Fibroblast of skin of right quadriceps (primary cell): ENCODE data around the gene SPACA1.
"Not testable (repeated sequence)": the region's sequence is repeated elsewhere in the genome, so short reads cannot be mapped to it uniquely, and the experiment has no call there.

Experiments
- DNase-seq: peaks from one replicate; pipeline ENCODE4 v3.0.0-alpha.2; 2013

Gene SPACA1

GRCh38 chr6:88047510-88048150, at the start of gene SPACA1:
SPACA1 (plus strand) TSS chr6:88047841; CDS start chr6:88047906, 65 bp downstream.
- DNase-seq, result no peak

GRCh38 chr6:88000713-88001112, 46.9 kb upstream of the SPACA1 start:
- no peak for DNase-seq

GRCh38 chr6:88001279-88001678, 46.4 kb upstream of the SPACA1 start:
- DNase-seq, result not testable (repeated sequence)

GRCh38 chr6:88004707-88005106, 42.9 kb upstream of the SPACA1 start:
- DNase-seq, result no peak

GRCh38 chr6:88006557-88006956, 41.1 kb upstream of the SPACA1 start:
- DNase-seq, result no peak

- no peak for DNase-seq
These were observed 39.2 kb upstream of the SPACA1 start for GRCh38 chr6:88008411-88008810.

- DNase-seq, result no peak
These were observed 38.8 kb upstream of the SPACA1 start for GRCh38 chr6:88008831-88009231.

GRCh38 chr6:88013015-88013414, 34.6 kb upstream of the SPACA1 start:
- DNase-seq, result no peak

- DNase-seq, result no peak
These were observed 34.1 kb upstream of the SPACA1 start for GRCh38 chr6:88013554-88013953.

GRCh38 chr6:88020439-88020838, 27.2 kb upstream of the SPACA1 start:
- DNase-seq, result no peak

GRCh38 chr6:88024696-88025095, 22.9 kb upstream of the SPACA1 start:
- DNase-seq, result no peak

GRCh38 chr6:88031550-88031949, 16.1 kb upstream of the SPACA1 start:
- no peak for DNase-seq

GRCh38 chr6:88044530-88044929, 3.1 kb upstream of the SPACA1 start:
- DNase-seq, result no peak

- DNase-seq, result no peak
These were observed 2.0 kb upstream of the SPACA1 start for GRCh38 chr6:88045521-88046136.

GRCh38 chr6:88048578-88048977, 937 bp downstream of the SPACA1 start:
- no peak for DNase-seq

- DNase-seq, result no peak
These were observed 2.6 kb downstream of the SPACA1 start for GRCh38 chr6:88050140-88050818.

GRCh38 chr6:88059191-88059590, 11.6 kb downstream of the SPACA1 start:
- DNase-seq, result no peak

GRCh38 chr6:88062376-88062775, 14.7 kb downstream of the SPACA1 start:
- no peak for DNase-seq

- no peak for DNase-seq
These were observed 24.8 kb downstream of the SPACA1 start for GRCh38 chr6:88072462-88072861.

- no peak for DNase-seq
These were observed 27.1 kb downstream of the SPACA1 start for GRCh38 chr6:88074791-88075190.

- DNase-seq, result no peak
These were observed 29.7 kb downstream of the SPACA1 start for GRCh38 chr6:88077305-88077704.

GRCh38 chr6:88086792-88087191, 39.2 kb downstream of the SPACA1 start:
- no peak for DNase-seq

GRCh38 chr6:88089708-88090107, 42.1 kb downstream of the SPACA1 start:
- DNase-seq, result no peak

GRCh38 chr6:88105741-88106340, 58.2 kb downstream of the SPACA1 start:
- DNase-seq, result no peak
